ENCODE results near the gene KLHL17.
A peak's percentile ranks its signal among the peaks of the same experiment; 100 is the strongest.
"Not testable (repeated sequence)": the region's sequence is repeated elsewhere in the genome, so short reads cannot be mapped to it uniquely, and the experiment has no call there.

The KLHL17 gene

GRCh38 chr1:982765-983436 lies 22.5 kb downstream of the KLHL17 start:
- no peak for DNase-seq

- peak; percentile 71 for DNase-seq
Observed at GRCh38 chr1:983798-984475, 23.6 kb downstream of the KLHL17 start.

DNA sequence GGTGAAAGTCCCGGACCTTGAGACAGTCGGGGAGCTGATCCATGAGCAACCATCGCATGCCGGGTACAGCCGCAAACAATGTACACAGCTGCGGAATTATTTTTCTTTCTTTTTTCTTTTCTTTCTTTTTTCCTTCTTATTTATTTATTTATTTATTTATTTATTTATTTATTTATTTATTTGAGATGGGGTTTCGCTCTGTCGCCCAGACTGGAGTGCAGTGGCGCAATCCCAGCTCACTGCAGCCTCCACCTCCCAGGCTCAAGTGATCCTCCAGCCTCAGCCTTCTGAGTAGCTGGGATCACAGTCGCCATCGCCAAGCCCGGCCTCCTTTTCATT lies 24.1 kb downstream of the KLHL17 start:
- no peak for DNase-seq

DNA sequence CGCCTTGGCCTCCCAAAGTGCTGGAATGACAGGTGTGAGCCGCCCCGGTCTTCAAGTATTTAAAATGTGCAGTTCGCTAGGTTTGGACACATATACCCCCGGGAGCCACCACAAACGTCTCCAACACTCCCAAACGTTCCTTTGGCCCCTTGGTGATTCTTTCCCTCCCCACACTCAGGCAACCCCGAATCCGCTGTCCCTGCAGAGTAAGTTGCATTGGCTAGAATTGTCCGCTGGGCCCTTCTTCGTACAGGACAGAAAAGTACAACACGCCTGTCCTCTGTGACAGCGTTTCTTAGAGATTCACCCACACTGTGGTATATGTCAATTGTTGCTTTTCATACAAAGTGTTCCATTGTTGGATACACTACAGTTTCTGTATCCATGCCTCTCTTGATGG lies 24.7 kb downstream of the KLHL17 start:
- DNase-seq = no peak

DNA sequence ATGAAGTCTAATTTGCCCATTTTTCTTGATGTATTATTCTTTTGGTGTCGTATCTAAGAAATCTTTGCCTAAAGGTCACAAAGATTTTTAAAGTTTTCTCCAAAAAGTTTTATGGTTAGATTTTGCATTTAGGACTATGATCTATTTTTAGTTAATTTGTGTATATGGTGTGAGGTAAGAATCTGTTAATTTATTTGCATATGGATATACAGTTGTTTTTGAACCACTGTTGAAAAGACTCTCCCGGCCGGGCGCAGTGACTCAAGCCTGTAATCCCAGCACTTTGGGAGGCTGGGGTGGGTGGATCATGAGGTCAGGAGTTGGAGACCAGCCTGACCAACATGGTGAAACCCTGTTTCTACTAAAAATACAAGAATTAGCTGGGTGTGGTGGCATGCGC lies 27.7 kb downstream of the KLHL17 start:
- not testable (repeated sequence) for DNase-seq

GRCh38 chr1:991275-991674 lies 30.9 kb downstream of the KLHL17 start:
- not testable (repeated sequence) for DNase-seq

DNA sequence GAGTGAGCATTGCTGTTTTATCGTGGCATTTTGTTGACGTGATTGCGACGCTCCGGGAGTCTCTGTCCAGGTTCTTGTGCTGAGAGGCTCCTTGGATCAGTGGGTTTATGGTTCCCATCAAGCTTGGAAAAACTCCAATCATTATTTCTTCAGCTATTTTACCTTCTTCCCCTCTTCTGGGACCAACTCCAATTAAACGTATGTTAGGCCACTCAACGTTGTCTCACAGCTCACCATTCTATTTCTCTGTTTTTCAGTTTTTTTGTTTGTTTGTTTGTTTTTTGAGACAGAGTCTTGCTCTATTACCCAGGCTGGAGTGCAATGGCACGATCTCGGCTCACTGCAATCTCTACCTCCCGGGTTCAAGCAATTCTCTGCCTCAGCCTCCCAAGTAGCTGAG lies 31.5 kb downstream of the KLHL17 start:
- DNase-seq = no peak

- DNase-seq = no peak
Observed at GRCh38 chr1:992362-992761, 32.0 kb downstream of the KLHL17 start.

- DNase-seq = no peak
Observed at GRCh38 chr1:993379-993995, 33.1 kb downstream of the KLHL17 start.

DNA sequence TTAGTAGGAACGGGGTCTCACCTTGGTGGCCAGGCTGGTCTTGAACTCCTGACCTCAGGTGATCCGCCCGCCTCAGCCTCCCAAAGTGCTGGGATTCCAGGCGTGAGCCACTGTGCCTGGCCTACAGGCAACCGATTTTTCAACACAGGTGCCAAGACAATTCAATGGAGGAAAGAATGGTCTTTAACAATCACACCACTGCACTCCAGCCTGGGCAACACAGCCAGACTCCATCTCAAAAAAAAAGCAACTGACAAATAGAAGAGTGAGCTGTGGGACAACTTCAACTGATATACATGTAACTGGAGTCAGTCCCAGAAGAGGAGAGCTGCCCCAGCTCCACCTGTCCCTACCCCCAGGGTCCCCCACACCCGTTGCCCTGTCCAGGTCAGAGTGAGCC lies 34.2 kb downstream of the KLHL17 start:
- not testable (repeated sequence) for DNase-seq

GRCh38 chr1:995665-996633 lies 35.6 kb downstream of the KLHL17 start:
- DNase-seq = no peak

- no peak for DNase-seq
Observed at GRCh38 chr1:996851-997712, 36.7 kb downstream of the KLHL17 start.

DNA sequence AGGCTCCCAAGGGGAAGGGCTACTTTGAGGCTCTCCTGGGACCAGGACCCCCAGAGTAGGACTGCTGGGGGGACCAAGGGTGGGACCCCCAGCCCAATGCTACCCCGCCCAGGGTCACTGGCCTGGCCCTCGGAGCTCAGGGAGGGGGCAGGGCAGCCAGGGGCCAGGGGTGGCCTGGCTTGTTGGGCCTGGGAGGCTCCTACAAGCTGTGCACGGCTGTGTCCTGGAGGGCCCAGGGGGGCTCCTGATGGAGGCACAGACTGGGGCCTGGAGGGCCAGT lies 37.3 kb downstream of the KLHL17 start:
- DNase-seq = no peak

- DNase-seq = no peak
Observed at GRCh38 chr1:997993-998744, 37.8 kb downstream of the KLHL17 start.

GRCh38 chr1:998745-998994 lies 38.3 kb downstream of the KLHL17 start:
- DNase-seq = no peak

DNA sequence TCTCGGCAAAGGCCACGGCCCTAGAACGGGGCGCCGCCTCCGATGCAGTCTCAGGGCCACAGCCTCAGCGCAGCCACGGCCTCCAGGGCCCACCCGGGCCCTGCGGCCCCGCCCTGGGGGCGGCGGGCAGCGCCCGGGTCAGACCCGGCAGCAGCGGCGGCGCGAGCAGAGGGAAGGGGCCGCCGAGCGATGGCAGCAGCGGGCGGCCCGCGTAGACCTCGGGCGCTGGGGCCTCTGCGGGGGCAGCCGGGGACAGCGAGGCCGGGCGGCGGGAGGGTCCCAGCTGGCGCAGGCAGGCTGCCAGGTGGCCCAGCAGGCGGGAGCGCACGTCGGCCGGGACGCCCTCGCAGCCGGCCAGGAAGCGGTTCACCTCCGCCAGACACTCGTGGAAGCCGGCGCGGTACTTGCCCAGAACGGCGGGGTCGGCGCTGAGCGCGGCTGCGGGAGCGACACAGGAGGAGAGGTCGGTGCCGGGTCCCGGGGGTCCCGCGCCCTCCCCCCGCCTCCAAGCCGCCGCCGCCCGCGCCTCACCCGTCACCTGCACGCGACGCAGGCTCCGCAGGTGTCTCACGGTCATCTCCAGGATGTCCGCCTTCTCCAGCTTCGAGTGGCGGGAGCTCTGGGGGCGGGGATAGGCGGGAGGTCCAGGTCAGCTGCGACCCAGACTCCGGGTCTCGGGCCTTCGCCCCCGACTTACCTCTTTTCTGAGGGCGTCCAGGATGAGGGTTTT lies 38.8 kb downstream of the KLHL17 start:
- no peak for DNase-seq

- DNase-seq = peak; percentile 76
Observed at GRCh38 chr1:999725-1000356, 39.5 kb downstream of the KLHL17 start, which contains the start of gene HES4. HES4 (minus strand) TSS chr1:1000097; CDS start chr1:999973, 124 bp downstream.

GRCh38 chr1:1000357-1001056 lies 40.1 kb downstream of the KLHL17 start:
- DNase-seq = peak; percentile 82

GRCh38 chr1:1001057-1001783 lies 40.8 kb downstream of the KLHL17 start:
- no peak for DNase-seq
